Stimulated activated naive B cell treated with anti-CD40 and anti-IgM and Interleukin-4, amounts not matched to agents 10 μg/mL and 1 μg/mL and 100 μg/mL, for 72 hours (primary cell): Measurements from ENCODE around the gene SLC26A4.
A peak's percentile ranks its signal among the peaks of the same experiment; 100 is the strongest.

ENCODE experiments used
- ATAC-seq, 2 donors: fragments of 150-1000 bp; cut with Tn5 transposase; replicated peaks; 2 replicates each; pipeline ENCODE4 v1.10.0; 2021; ENCODE audit warnings: moderate library complexity in 1 of 2
- DNase-seq: peaks from one replicate; pipeline ENCODE4 v3.0.0; 2021
- H3K27ac Mint-ChIP-seq: one replicate; pipeline ENCODE4 v1.8.0; 2022; ENCODE audit warnings: mild to moderate bottlenecking, mixed read lengths
- H3K27me3 Mint-ChIP-seq, 2 donors: one replicate each; pipeline ENCODE4 v1.8.0; 2022; ENCODE audit warnings: mixed read lengths in 2 of 2
- H3K36me3 Mint-ChIP-seq, 2 donors: one replicate each; pipeline ENCODE4 v1.8.0; 2022; ENCODE audit warnings: mixed read lengths in 2 of 2, mild to moderate bottlenecking in 1 of 2
- H3K4me1 Mint-ChIP-seq, 2 donors: one replicate each; pipeline ENCODE4 v1.8.0; 2022; ENCODE audit warnings: mixed read lengths in 2 of 2, mild to moderate bottlenecking in 1 of 2
- H3K4me3 Mint-ChIP-seq, 2 donors: one replicate each; pipeline ENCODE4 v1.8.0; 2022; ENCODE audit warnings: mild to moderate bottlenecking in 2 of 2, mixed read lengths in 2 of 2, moderate library complexity in 1 of 2
- H3K9me3 Mint-ChIP-seq, 2 donors: one replicate each; pipeline ENCODE4 v1.8.0; 2022; ENCODE audit warnings: mixed read lengths in 2 of 2, mild to moderate bottlenecking in 1 of 2

SLC26A4 gene

DNA sequence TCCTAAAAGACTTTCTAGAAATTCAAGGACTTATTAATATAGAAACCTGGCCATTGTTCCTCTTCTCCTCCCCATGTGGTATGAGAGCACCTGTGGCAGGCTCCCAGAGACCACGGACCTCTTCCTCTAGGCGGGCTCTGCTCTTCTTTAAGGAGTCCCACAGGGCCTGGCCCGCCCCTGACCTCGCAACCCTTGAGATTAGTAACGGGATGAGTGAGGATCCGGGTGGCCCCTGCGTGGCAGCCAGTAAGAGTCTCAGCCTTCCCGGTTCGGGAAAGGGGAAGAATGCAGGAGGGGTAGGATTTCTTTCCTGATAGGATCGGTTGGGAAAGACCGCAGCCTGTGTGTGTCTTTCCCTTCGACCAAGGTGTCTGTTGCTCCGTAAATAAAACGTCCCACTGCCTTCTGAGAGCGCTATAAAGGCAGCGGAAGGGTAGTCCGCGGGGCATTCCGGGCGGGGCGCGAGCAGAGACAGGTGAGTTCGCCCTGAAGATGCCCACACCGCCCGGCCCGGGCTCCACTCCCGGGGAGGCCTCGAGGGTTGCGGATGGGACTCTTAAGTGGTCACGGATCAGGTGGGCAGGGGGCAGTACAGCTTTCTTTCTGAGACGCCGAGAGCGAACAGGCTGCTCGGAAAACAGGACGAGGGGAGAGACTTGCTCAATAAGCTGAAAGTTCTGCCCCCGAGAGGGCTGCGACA, at the start of gene SLC26A4:
TSS of gene SLC26A4 (plus strand) at position 448 of the 700 bp plus-strand sequence. CDS start 814 bp downstream, outside the sequence.
- H3K9me3 Mint-ChIP-seq: no peaks in the 10 kb centered on the region
- H3K36me3 Mint-ChIP-seq: no peaks in the 10 kb centered on the region
- H3K4me1 Mint-ChIP-seq: peaks cover 24 to 35% of the 10 kb centered on the region in 2 donors
- H3K4me3 Mint-ChIP-seq: peak within 1 kb of the TSS; percentile 88 to 91
- peaks cover 0 to 8% of the 10 kb centered on the region in 2 donors for H3K27me3 Mint-ChIP-seq
- peak; percentile 83 to 84 for ATAC-seq
- DNase-seq: peak; percentile 67
- H3K27ac Mint-ChIP-seq: peak within 1 kb of the TSS; percentile 52

DNA sequence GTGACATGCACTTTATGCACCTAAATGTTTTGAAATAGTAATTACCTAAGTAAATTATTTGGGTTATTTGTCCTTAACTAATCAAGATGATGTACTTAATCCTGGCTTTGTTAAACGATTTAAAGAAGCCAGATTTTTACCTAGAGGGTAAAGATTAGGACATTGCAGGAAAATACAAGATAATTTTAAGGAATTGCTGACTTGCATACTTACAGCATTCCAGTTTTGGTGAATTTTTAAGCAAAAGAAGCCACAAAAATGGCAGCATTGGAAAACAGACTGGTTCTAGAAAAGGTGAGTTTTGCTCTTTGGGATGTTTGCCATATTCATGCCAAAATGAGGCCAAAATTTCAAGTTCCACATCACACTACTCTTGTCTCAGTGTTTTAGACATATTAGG, 47.2 kb upstream of the SLC26A4 start:
- Mint-ChIP-seq H3K9me3 (no peaks in the 10 kb centered on the region), H3K4me1 (no peaks in the 10 kb centered on the region), H3K27ac (no peak overlapping the region), H3K27me3 (no peaks in the 10 kb centered on the region), H3K4me3 (no peak overlapping the region), H3K36me3 (peaks cover 14 to 34% of the 10 kb centered on the region in 2 donors)
- no peak for DNase-seq
- no peak for ATAC-seq

GRCh38 chr7:107613948-107614347, 46.7 kb upstream of the SLC26A4 start:
- Mint-ChIP-seq H3K27me3 (no peaks in the 10 kb centered on the region), H3K36me3 (peaks cover 14 to 30% of the 10 kb centered on the region in 2 donors), H3K4me1 (no peaks in the 10 kb centered on the region), H3K27ac (no peak overlapping the region), H3K9me3 (no peaks in the 10 kb centered on the region), H3K4me3 (no peak overlapping the region)
- DNase-seq: no peak
- ATAC-seq: no peak

DNA sequence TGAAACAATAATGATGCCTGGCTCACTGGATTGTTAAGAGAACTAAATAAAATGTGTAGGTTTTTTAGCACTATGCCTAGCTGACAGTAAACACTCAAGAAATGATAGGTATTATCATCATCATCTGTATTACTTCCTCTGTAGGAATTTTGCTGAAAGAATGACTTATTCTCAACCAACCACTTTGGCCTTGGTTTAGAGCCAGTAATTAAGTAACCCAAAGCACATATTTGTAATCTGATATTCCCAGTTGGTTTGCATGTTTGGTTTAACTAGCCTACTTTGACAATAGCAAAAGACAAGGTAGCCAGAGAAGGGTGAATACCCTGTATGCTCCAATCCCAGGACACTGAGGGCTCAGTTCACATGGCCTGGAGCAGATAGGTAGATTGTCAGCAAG, 46.2 kb upstream of the SLC26A4 start:
- H3K9me3 Mint-ChIP-seq: no peaks in the 10 kb centered on the region
- no peak overlapping the region for H3K27ac Mint-ChIP-seq
- no peaks in the 10 kb centered on the region for H3K27me3 Mint-ChIP-seq
- ATAC-seq (no peak), DNase-seq (no peak)
- peaks cover 14 to 25% of the 10 kb centered on the region in 2 donors for H3K36me3 Mint-ChIP-seq
- no peak overlapping the region for H3K4me3 Mint-ChIP-seq
- no peaks in the 10 kb centered on the region for H3K4me1 Mint-ChIP-seq

- ATAC-seq (no peak), DNase-seq (no peak)
- Mint-ChIP-seq H3K27me3 (no peaks in the 10 kb centered on the region), H3K4me3 (no peak overlapping the region), H3K36me3 (peaks cover 17 to 25% of the 10 kb centered on the region in 2 donors), H3K27ac (no peak overlapping the region), H3K4me1 (no peaks in the 10 kb centered on the region), H3K9me3 (no peaks in the 10 kb centered on the region)
Measured at GRCh38 chr7:107615910-107616680, 44.5 kb upstream of the SLC26A4 start.

- peaks cover 2 to 4% of the 10 kb centered on the region in 2 donors for H3K9me3 Mint-ChIP-seq
- H3K27ac Mint-ChIP-seq: no peak overlapping the region
- no peak for ATAC-seq
- H3K4me1 Mint-ChIP-seq: no peaks in the 10 kb centered on the region
- H3K36me3 Mint-ChIP-seq: peaks cover 3 to 9% of the 10 kb centered on the region in 2 donors
- no peak for DNase-seq
- H3K27me3 Mint-ChIP-seq: no peaks in the 10 kb centered on the region
- H3K4me3 Mint-ChIP-seq: no peak overlapping the region
Measured at GRCh38 chr7:107622429-107622828, 38.2 kb upstream of the SLC26A4 start.

- Mint-ChIP-seq H3K36me3 (peaks cover 3 to 9% of the 10 kb centered on the region in 2 donors), H3K4me3 (no peak overlapping the region), H3K4me1 (peaks cover 0 to under 1% of the 10 kb centered on the region in 2 donors), H3K27me3 (no peaks in the 10 kb centered on the region), H3K9me3 (peaks cover 2 to 4% of the 10 kb centered on the region in 2 donors), H3K27ac (no peak overlapping the region)
- DNase-seq: no peak
- ATAC-seq: no peak
Measured at GRCh38 chr7:107622894-107623293, 37.7 kb upstream of the SLC26A4 start.

GRCh38 chr7:107627002-107627401, 33.6 kb upstream of the SLC26A4 start:
- peaks cover 11 to 29% of the 10 kb centered on the region in 2 donors for H3K36me3 Mint-ChIP-seq
- peaks cover 2 to 4% of the 10 kb centered on the region in 2 donors for H3K9me3 Mint-ChIP-seq
- H3K4me1 Mint-ChIP-seq: peaks cover 9 to 22% of the 10 kb centered on the region in 2 donors
- H3K27me3 Mint-ChIP-seq: no peaks in the 10 kb centered on the region
- H3K27ac Mint-ChIP-seq: no peak overlapping the region
- DNase-seq: no peak
- no peak overlapping the region for H3K4me3 Mint-ChIP-seq
- ATAC-seq: no peak

DNA sequence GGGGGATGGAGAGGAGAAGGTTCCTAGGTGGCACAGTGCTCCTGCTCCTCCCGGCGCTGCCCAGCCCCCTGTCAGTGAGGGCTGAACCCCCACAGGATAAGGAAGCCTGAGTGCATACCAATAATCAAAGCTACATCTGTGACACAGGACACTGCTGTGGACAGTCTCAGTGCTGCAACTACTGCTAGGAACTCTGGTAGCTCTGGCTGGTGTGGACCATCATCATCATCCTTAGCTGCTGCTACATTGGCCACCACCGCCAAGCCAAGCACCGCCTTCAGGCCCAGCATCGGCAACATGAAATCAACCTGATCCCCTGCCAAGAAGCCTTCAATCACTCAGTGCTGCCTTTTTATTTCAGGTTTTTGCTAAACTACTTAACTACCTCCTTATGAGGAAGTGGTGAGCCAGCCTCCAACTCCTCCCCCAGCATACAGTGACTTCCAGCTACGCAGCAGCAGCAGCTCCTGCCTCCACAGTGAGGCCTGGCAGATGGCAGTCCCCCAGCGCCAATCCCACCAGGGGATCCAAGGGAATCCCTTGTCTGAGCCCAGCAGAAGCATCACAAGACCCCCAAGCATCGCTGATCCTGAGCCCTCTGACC, 32.1 kb upstream of the SLC26A4 start:
- Mint-ChIP-seq H3K9me3 (peaks cover 2 to 4% of the 10 kb centered on the region in 2 donors), H3K27ac (peak overlapping the region; percentile 56), H3K27me3 (no peaks in the 10 kb centered on the region), H3K36me3 (peaks cover 12 to 29% of the 10 kb centered on the region in 2 donors), H3K4me3 (peak overlapping the region in 1 of 2 donors; percentile 22), H3K4me1 (peaks cover 15 to 29% of the 10 kb centered on the region in 2 donors)
- DNase-seq (peak; percentile 6), ATAC-seq (peak; percentile 90 to 92)

- no peak for DNase-seq
- no peak overlapping the region for H3K27ac Mint-ChIP-seq
- H3K27me3 Mint-ChIP-seq: no peaks in the 10 kb centered on the region
- H3K4me1 Mint-ChIP-seq: peaks cover 23 to 46% of the 10 kb centered on the region in 2 donors
- peaks cover 4 to 6% of the 10 kb centered on the region in 2 donors for H3K9me3 Mint-ChIP-seq
- no peak for ATAC-seq
- peaks cover 15 to 30% of the 10 kb centered on the region in 2 donors for H3K36me3 Mint-ChIP-seq
- no peak overlapping the region for H3K4me3 Mint-ChIP-seq
Measured at GRCh38 chr7:107630342-107630741, 30.3 kb upstream of the SLC26A4 start.

DNA sequence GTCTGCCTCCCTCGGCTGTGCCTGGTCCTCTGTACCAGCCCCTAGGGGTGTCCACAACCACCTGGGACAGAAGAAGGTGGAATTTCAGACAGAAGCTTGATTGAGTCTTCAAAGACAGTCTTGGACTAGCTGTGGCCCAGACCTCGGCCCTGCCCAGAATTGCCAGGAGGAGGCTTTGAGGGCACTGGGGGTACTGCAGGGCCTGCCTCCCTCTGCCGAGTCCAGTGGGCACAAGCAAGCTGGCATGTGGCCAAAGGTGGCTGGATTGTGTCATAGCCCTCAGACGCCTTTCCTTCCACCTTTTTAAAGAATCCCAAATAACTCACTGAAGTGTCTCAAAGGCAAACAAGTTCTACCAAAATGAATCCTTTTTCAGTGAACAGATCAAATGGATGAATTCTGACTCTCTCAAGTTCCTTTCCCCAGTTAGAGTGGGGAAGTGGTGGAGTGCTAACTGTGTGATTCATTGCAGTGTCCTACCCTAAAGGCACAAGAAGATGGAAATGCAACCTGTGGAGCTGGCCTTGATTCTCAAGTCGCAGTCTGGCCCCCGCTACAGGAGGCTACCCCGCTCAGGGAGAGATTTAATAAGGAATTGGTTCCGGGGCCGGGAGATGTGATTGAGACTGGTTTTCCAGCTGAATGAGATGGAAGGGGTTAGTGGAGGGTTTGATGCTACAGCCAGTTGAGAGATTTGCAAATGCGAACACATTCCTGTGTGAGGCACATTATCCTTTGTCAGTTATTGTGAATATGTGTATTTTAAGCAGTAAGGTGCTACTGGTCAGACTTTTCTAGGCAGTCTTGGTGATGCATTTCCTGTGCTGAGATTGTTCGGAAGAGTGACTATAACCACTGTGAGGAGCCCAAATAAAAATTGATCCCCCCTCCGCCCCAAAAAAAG, 28.8 kb upstream of the SLC26A4 start:
- H3K4me1 Mint-ChIP-seq: peaks cover 25 to 49% of the 10 kb centered on the region in 2 donors
- no peak for ATAC-seq
- no peaks in the 10 kb centered on the region for H3K27me3 Mint-ChIP-seq
- H3K27ac Mint-ChIP-seq: no peak overlapping the region
- DNase-seq: no peak
- peaks cover 4 to 5% of the 10 kb centered on the region in 2 donors for H3K9me3 Mint-ChIP-seq
- H3K4me3 Mint-ChIP-seq: no peak overlapping the region
- H3K36me3 Mint-ChIP-seq: peaks cover 15 to 32% of the 10 kb centered on the region in 2 donors

- H3K36me3 Mint-ChIP-seq: peaks cover 15 to 27% of the 10 kb centered on the region in 2 donors
- H3K27ac Mint-ChIP-seq: no peak overlapping the region
- peaks cover 0 to 3% of the 10 kb centered on the region in 2 donors for H3K9me3 Mint-ChIP-seq
- H3K4me3 Mint-ChIP-seq: no peak overlapping the region
- H3K4me1 Mint-ChIP-seq: peaks cover 25 to 49% of the 10 kb centered on the region in 2 donors
- DNase-seq: no peak
- H3K27me3 Mint-ChIP-seq: no peaks in the 10 kb centered on the region
- no peak for ATAC-seq
Measured at GRCh38 chr7:107632492-107632865, 28.1 kb upstream of the SLC26A4 start.

DNA sequence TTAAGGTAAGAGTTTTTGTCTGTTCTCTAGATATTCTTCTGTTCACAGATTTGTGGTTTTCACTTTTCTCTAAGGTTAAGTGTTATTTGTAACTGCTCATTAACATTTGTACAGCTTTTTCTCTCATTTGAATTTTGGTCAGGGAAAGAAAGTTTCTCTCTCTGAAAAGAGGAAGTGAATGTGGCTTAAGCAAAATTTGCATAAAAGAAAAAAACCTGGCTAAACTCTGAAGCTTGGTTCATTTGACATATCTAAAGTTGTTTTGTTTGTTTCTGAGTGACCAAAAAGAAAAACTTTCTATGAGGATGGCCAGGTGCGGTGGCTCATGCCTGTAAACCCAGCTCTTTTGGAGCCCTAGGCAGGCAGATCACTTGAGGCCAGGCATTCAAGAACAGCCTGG, 22.0 kb upstream of the SLC26A4 start:
- ATAC-seq (peak; percentile 89 to 91), DNase-seq (peak; percentile 20)
- peaks cover 6 to 13% of the 10 kb centered on the region in 2 donors for H3K36me3 Mint-ChIP-seq
- H3K4me1 Mint-ChIP-seq: peaks cover 26 to 59% of the 10 kb centered on the region in 2 donors
- no peaks in the 10 kb centered on the region for H3K27me3 Mint-ChIP-seq
- H3K4me3 Mint-ChIP-seq: peak overlapping the region; percentile 73 to 74
- peaks cover 6 to 8% of the 10 kb centered on the region in 2 donors for H3K9me3 Mint-ChIP-seq
- H3K27ac Mint-ChIP-seq: peak overlapping the region; percentile 91
